SU-DHL-6 (cell line): Measurements from ENCODE around the gene FFAR2.
"Not testable (repeated sequence)": the region's sequence is repeated elsewhere in the genome, so short reads cannot be mapped to it uniquely, and the experiment has no call there.

Experiments used
- EZH2phosphoT487 ChIP-seq: fragments of 200-600 bp; sonication (generic), shearing (Covaris generic); conservative IDR thresholded peaks from 2 replicates; pipeline ENCODE4 v1.6.1; 2018; ENCODE audit warnings: mild to moderate bottlenecking, antibody characterized with exemption, low read length, moderate library complexity, mixed read lengths
- TF ChIP-seq, protein P1 (sequence below): fragments of 200-600 bp; sonication (generic); IDR thresholded peaks from one replicate; pipeline ENCODE4 v1.5.1; 2017; ENCODE audit warnings: antibody characterized with exemption, mild to moderate bottlenecking, low read length, moderate library complexity; ENCODE audit not compliant: insufficient read depth, poor library complexity, severe bottlenecking

DNA sequence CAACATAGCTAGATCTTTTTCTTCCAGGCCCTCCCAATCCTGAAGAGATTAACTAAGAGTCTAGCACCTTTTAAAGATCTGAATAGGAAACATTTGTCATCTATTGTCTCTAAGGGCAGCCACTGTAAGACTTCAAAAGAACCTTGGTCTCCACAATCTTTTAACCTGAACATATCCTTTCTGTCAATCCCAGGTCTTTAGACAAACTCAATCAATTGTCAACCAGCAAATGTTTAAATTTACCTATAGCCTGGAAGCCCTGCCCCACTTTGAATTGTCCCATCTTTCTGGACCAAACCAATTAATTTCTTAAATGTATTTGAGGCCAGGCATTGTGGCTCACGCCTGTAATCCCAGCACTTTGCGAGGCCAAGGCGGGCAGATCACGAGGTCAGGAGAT lies 23.0 kb downstream of the FFAR2 start:
- TF ChIP-seq, protein P1, sequence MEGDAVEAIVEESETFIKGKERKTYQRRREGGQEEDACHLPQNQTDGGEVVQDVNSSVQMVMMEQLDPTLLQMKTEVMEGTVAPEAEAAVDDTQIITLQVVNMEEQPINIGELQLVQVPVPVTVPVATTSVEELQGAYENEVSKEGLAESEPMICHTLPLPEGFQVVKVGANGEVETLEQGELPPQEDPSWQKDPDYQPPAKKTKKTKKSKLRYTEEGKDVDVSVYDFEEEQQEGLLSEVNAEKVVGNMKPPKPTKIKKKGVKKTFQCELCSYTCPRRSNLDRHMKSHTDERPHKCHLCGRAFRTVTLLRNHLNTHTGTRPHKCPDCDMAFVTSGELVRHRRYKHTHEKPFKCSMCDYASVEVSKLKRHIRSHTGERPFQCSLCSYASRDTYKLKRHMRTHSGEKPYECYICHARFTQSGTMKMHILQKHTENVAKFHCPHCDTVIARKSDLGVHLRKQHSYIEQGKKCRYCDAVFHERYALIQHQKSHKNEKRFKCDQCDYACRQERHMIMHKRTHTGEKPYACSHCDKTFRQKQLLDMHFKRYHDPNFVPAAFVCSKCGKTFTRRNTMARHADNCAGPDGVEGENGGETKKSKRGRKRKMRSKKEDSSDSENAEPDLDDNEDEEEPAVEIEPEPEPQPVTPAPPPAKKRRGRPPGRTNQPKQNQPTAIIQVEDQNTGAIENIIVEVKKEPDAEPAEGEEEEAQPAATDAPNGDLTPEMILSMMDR, result not testable (repeated sequence)
- not testable (repeated sequence) for TF ChIP-seq EZH2phosphoT487
